H9 (cell line): ENCODE results near the gene SARNP. TPM values are rescaled to one million over a fixed set of nuclear protein-coding genes. Genes with fewer than 3 reads are reported as not detected.

Experiments
- DNase-seq: peaks from one replicate; pipeline ENCODE4 v3.0.0-alpha.2; 2017
- H2AFZ ChIP-seq: one replicate; pipeline ENCODE4 v1.6.1; 2013; ENCODE audit warnings: mild to moderate bottlenecking, low read length, control low read depth, moderate library complexity
- H2AK5ac ChIP-seq: 2 replicates; pipeline ENCODE4 v1.6.1; 2013; ENCODE audit warnings: low read length, control low read depth, mixed read lengths; ENCODE audit not compliant: insufficient read length
- H2BK120ac ChIP-seq: one replicate; pipeline ENCODE4 v1.6.1; 2013; ENCODE audit warnings: low read depth, mild to moderate bottlenecking, low read length, control low read depth, inconsistent platforms; ENCODE audit not compliant: poor library complexity, severe bottlenecking
- H2BK12ac ChIP-seq: 2 replicates; pipeline ENCODE4 v1.6.1; 2013; ENCODE audit warnings: low read length, control low read depth, mixed read lengths, low read depth; ENCODE audit not compliant: insufficient read length
- H2BK15ac ChIP-seq: 2 replicates; pipeline ENCODE4 v1.6.1; 2013; ENCODE audit warnings: low read depth, low read length, control low read depth
- H2BK20ac ChIP-seq: one replicate; pipeline ENCODE4 v1.6.1; 2013; ENCODE audit warnings: low read depth, mild to moderate bottlenecking, low read length, control low read depth, inconsistent platforms; ENCODE audit not compliant: poor library complexity, severe bottlenecking
- H2BK5ac ChIP-seq: 2 replicates; pipeline ENCODE4 v1.6.1; 2013; ENCODE audit warnings: low read length, control low read depth, mixed read lengths; ENCODE audit not compliant: insufficient read length
- H3K14ac ChIP-seq: 2 replicates; pipeline ENCODE4 v1.6.1; 2013; ENCODE audit warnings: low read length, control low read depth; ENCODE audit not compliant: insufficient read depth
- H3K18ac ChIP-seq: 2 replicates; pipeline ENCODE4 v1.6.1; 2013; ENCODE audit warnings: low read depth, mild to moderate bottlenecking, mixed read lengths, low read length, control low read depth; ENCODE audit not compliant: insufficient read length
- H3K23ac ChIP-seq: 2 replicates; pipeline ENCODE4 v1.6.1; 2013; ENCODE audit warnings: low read length, control low read depth, mixed read lengths, low read depth; ENCODE audit not compliant: insufficient read length
- H3K23me2 ChIP-seq: 2 replicates; pipeline ENCODE4 v1.6.1; 2013; ENCODE audit warnings: low read depth, mild to moderate bottlenecking, mixed read lengths, low read length, control low read depth; ENCODE audit not compliant: insufficient read length, poor library complexity, severe bottlenecking
- H3K27ac ChIP-seq: 2 replicates; pipeline ENCODE4 v1.5.1; 2013; ENCODE audit warnings: low read length, control low read depth, mixed read lengths, low read depth; ENCODE audit not compliant: insufficient read length
- H3K27me3 ChIP-seq: 2 replicates; pipeline ENCODE4 v1.6.1; 2013; ENCODE audit warnings: low read length, control low read depth, inconsistent platforms; ENCODE audit not compliant: insufficient read depth
- H3K4ac ChIP-seq: 2 replicates; pipeline ENCODE4 v1.6.1; 2013; ENCODE audit warnings: low read depth, mild to moderate bottlenecking, control low read depth, inconsistent platforms, low read length, moderate library complexity
- H3K4me1 ChIP-seq: 2 replicates; pipeline ENCODE4 v1.6.1; 2013; ENCODE audit warnings: low read length, control low read depth, inconsistent platforms; ENCODE audit not compliant: insufficient read depth
- H3K4me2 ChIP-seq: 2 replicates; pipeline ENCODE4 v1.6.1; 2013; ENCODE audit warnings: low read length, control low read depth, mixed read lengths; ENCODE audit not compliant: insufficient read length, insufficient read depth
- H3K56ac ChIP-seq: 2 replicates; pipeline ENCODE4 v1.6.1; 2013; ENCODE audit warnings: low read depth, mild to moderate bottlenecking, mixed read lengths, low read length, control low read depth; ENCODE audit not compliant: insufficient read length
- H3K79me1 ChIP-seq: 2 replicates; pipeline ENCODE4 v1.6.1; 2013; ENCODE audit warnings: low read depth, mild to moderate bottlenecking, moderate library complexity, low read length, control low read depth, inconsistent platforms; ENCODE audit not compliant: insufficient read depth, poor library complexity, severe bottlenecking
- H3K79me2 ChIP-seq: 2 replicates; pipeline ENCODE4 v1.6.1; 2013; ENCODE audit warnings: low read length, control low read depth, inconsistent platforms; ENCODE audit not compliant: insufficient read depth
- H3K9ac ChIP-seq: 2 replicates; pipeline ENCODE4 v1.6.1; 2013; ENCODE audit warnings: low read length, control low read depth, mixed read lengths; ENCODE audit not compliant: insufficient read length; ENCODE audit errors: extremely low read depth
- H3K9me3 ChIP-seq: one replicate; pipeline ENCODE4 v1.6.1; 2013; ENCODE audit warnings: low read depth, low read length, inconsistent platforms; ENCODE audit not compliant: control insufficient read depth
- H3T11ph ChIP-seq: one replicate; pipeline ENCODE4 v1.6.1; 2013; ENCODE audit warnings: mild to moderate bottlenecking, low read length, control low read depth, inconsistent platforms
- H4K20me1 ChIP-seq: one replicate; pipeline ENCODE4 v1.6.1; 2013; ENCODE audit not compliant: control insufficient read depth, insufficient read length, insufficient read depth
- H4K5ac ChIP-seq: 2 replicates; pipeline ENCODE4 v1.6.1; 2013; ENCODE audit warnings: low read depth, mild to moderate bottlenecking, mixed read lengths, low read length, control low read depth; ENCODE audit not compliant: insufficient read length
- H4K8ac ChIP-seq: replicated peaks from 2 replicates; pipeline ENCODE4 v1.6.1; 2013; ENCODE audit warnings: low read length, control low read depth, mixed read lengths, low read depth; ENCODE audit not compliant: insufficient read length
- H4K91ac ChIP-seq: 2 replicates; pipeline ENCODE4 v1.6.1; 2013; ENCODE audit warnings: low read depth, mild to moderate bottlenecking, moderate library complexity, mixed read lengths, low read length, control low read depth; ENCODE audit not compliant: insufficient read length
- H3K27ac Mint-ChIP-seq, 3 experiments: 2 replicates in 2 of 3; 3 replicates in 1 of 3; pipeline ENCODE4 v1.8.0; 2020 to 2021; ENCODE audit warnings: mixed read lengths in 3 of 3, mild to moderate bottlenecking in 1 of 3, moderate library complexity in 1 of 3
- H3K27me3 Mint-ChIP-seq: 2 replicates; pipeline ENCODE4 v1.8.0; 2021; ENCODE audit warnings: low read depth, mild to moderate bottlenecking, moderate library complexity, mixed read lengths
- H3K36me3 Mint-ChIP-seq, 3 experiments: 2 replicates in 2 of 3; 3 replicates in 1 of 3; pipeline ENCODE4 v1.8.0; 2020 to 2021; ENCODE audit warnings: low read depth in 3 of 3, mixed read lengths in 3 of 3; ENCODE audit not compliant: insufficient read depth in 1 of 3
- H3K4me1 Mint-ChIP-seq, 2 experiments: 2 replicates each; pipeline ENCODE4 v1.8.0; 2020; ENCODE audit warnings: mixed read lengths in 2 of 2
- H3K4me3 Mint-ChIP-seq, 2 experiments: 2 replicates in 1 of 2; 3 replicates in 1 of 2; pipeline ENCODE4 v1.8.0; 2020 to 2021; ENCODE audit warnings: mild to moderate bottlenecking in 2 of 2, mixed read lengths in 2 of 2, moderate library complexity in 1 of 2
- H3K9me3 Mint-ChIP-seq, 2 experiments: 2 replicates in 1 of 2; 3 replicates in 1 of 2; pipeline ENCODE4 v1.8.0; 2020; ENCODE audit warnings: mild to moderate bottlenecking in 2 of 2, mixed read lengths in 2 of 2, moderate library complexity in 1 of 2
- CTCF ChIP-seq: fragments of 200-600 bp; sonication (generic); conservative IDR thresholded peaks from 3 replicates; pipeline ENCODE4 v1.8.0; 2021; ENCODE audit warnings: antibody characterized with exemption, mild to moderate bottlenecking
- WGBS: extraction: QIAGEN DNeasy Blood & Tissue Kit; methylation state at CpG from one replicate; pipeline ENCODE4 v1.1.7; 2013; ENCODE audit warnings: missing lambda C conversion rate, low lambda C conversion rate, mixed read lengths; ENCODE audit not compliant: insufficient read length; ENCODE audit errors: extremely low coverage; 5-methylcytosine and 5-hydroxymethylcytosine counted together
- total RNA-seq: library from RNA; stranded (reverse); gene quantifications from 2 replicates; pipeline ENCODE4 v1.2.1, GENCODE V29; 2021

The SARNP gene
- total RNA-seq, 1 experiment from 2014 or later, result 127 TPM

DNA sequence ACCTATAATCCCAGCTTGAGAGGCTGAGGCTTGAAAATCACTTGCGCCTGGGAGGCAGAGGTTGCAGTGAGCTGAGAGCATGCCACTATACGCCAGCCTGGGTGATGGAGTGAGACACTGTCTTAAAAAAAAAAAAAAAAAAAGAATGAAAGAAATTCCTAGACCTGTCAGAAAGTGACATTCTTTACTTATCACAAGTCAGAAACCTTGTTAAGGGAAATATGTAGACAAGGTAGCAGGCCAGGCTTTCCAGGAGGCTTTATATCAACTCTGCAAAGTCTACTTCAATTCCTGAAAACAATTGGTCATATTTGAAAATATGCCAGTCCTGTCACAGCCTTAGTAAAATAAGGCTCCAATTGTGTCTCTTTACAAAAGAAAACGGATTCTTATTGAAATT lies 44.3 kb upstream of the SARNP start:
- WGBS, result no CpG with 5 or more reads among the region's 3 CpGs
- H4K5ac ChIP-seq, result no peak overlapping the region
- H4K20me1 ChIP-seq, result no peaks in the 10 kb centered on the region
- no peaks in the 10 kb centered on the region for H3K79me1 ChIP-seq
- no peak overlapping the region for H2BK120ac ChIP-seq
- Mint-ChIP-seq H3K9me3 (peaks cover 5% of the 10 kb centered on the region in 2 experiments), H3K36me3 (peaks cover 0 to 4% (median 0%) of the 10 kb centered on the region in 3 experiments; a peak in 1 of 7 replicates), H3K27me3 (no peaks in the 10 kb centered on the region; the same call in 1 of the 2 replicates), H3K4me3 (no peak overlapping the region), H3K27ac (no peak overlapping the region), H3K4me1 (no peaks in the 10 kb centered on the region)
- H2AK5ac ChIP-seq, result no peak overlapping the region
- H2AFZ ChIP-seq, result no peak overlapping the region
- H3K79me2 ChIP-seq, result no peaks in the 10 kb centered on the region
- no peak overlapping the region for H3K14ac ChIP-seq
- no peak for DNase-seq
- H4K8ac ChIP-seq, result no peak overlapping the region
- no peak overlapping the region for H2BK20ac ChIP-seq
- no peak overlapping the region for H3K4me2 ChIP-seq
- H2BK5ac ChIP-seq, result no peak overlapping the region
- no peak overlapping the region for H3K27ac ChIP-seq
- no peak overlapping the region for H3K9ac ChIP-seq
- no peak overlapping the region for H3T11ph ChIP-seq
- H3K9me3 ChIP-seq, result no peaks in the 10 kb centered on the region
- H3K27me3 ChIP-seq, result no peaks in the 10 kb centered on the region
- no peak overlapping the region for H3K23ac ChIP-seq
- no peaks in the 10 kb centered on the region for H3K4me1 ChIP-seq
- H4K91ac ChIP-seq, result no peak overlapping the region
- TF ChIP-seq CTCF, result no peak
- H2BK15ac ChIP-seq, result no peak overlapping the region
- H3K4ac ChIP-seq, result no peak overlapping the region
- no peak overlapping the region for H2BK12ac ChIP-seq
- H3K18ac ChIP-seq, result no peak overlapping the region
- no peak overlapping the region for H3K56ac ChIP-seq
- H3K23me2 ChIP-seq, result no peaks in the 10 kb centered on the region
